Panc1 (cell line): Measurements from ENCODE around the gene FLRT1. TPM values are rescaled to one million over a fixed set of nuclear protein-coding genes. Genes with fewer than 3 reads are reported as not detected.

ENCODE experiments used
- ATAC-seq: fragments of 200-7000 bp; cut with Tn5 transposase; 2 replicates; pipeline ENCODE4 v1.9.1; 2020; ENCODE audit warnings: mild to moderate bottlenecking, moderate library complexity
- BruUV-seq: library from RNA; stranded (reverse); fragments of 400-500 nt; replicated peaks from 2 replicates; lab custom pipeline; 2021; lab: Mats Ljungman, UMichigan
- CTCF ChIA-PET: fragments of 300-600 bp; sonication (Branson Sonifier 250); formaldehyde crosslinking; loops from one replicate; lab custom pipeline; 2022; ENCODE audit warnings: antibody characterized with exemption; lab: Charles Lee
- POLR2A ChIA-PET: fragments of 300-600 bp; sonication (Branson Sonifier 250); formaldehyde crosslinking; loops from one replicate; lab custom pipeline; 2022; ENCODE audit warnings: antibody characterized with exemption; lab: Charles Lee
- DNase-seq: peaks from one replicate; pipeline ENCODE4 v3.0.0-alpha.2; 2010; ENCODE audit warnings: low read depth, low spot score
- H3K27ac ChIP-seq: 2 replicates; pipeline ENCODE4 v1.5.1; 2011; ENCODE audit warnings: mild to moderate bottlenecking, low read length, inconsistent platforms
- H3K27me3 ChIP-seq: fragments of 200-500 bp; sonication (Bioruptor generic); 2 replicates; pipeline ENCODE4 v1.6.0; 2014; ENCODE audit warnings: low read length, inconsistent platforms; ENCODE audit not compliant: control insufficient read depth, insufficient read depth
- H3K36me3 ChIP-seq: fragments of 200-500 bp; sonication (Bioruptor generic); 2 replicates; pipeline ENCODE4 v1.5.1; 2014; ENCODE audit warnings: inconsistent platforms, mild to moderate bottlenecking, low read length, moderate library complexity; ENCODE audit not compliant: control insufficient read depth, insufficient read depth
- H3K4me1 ChIP-seq: 2 replicates; pipeline ENCODE4 v1.5.1; 2011; ENCODE audit warnings: inconsistent platforms, mild to moderate bottlenecking, low read length, moderate library complexity; ENCODE audit not compliant: control insufficient read depth, insufficient read depth
- H3K4me3 ChIP-seq, 2 experiments: 2 replicates each; pipeline ENCODE4 v1.5.1; 2011 to 2012; ENCODE audit warnings: low read depth in 2 of 2, low read length in 2 of 2, mild to moderate bottlenecking in 2 of 2, inconsistent platforms in 1 of 2, moderate library complexity in 1 of 2
- H3K9me3 ChIP-seq: fragments of 200-500 bp; sonication (Bioruptor generic); 2 replicates; pipeline ENCODE4 v1.5.1; 2014; ENCODE audit warnings: low read depth, mild to moderate bottlenecking, inconsistent platforms, low read length, moderate library complexity; ENCODE audit not compliant: control insufficient read depth, insufficient read depth
- POLR2AphosphoS5 ChIP-seq: IDR thresholded peaks from 2 replicates; pipeline ENCODE4 v1.6.1; 2012; ENCODE audit warnings: mild to moderate bottlenecking, low read depth, low read length, moderate library complexity
- SIN3A ChIP-seq: IDR thresholded peaks from 2 replicates; pipeline ENCODE4 v1.6.1; 2012; ENCODE audit warnings: low read depth, mild to moderate bottlenecking, low read length, moderate library complexity, borderline replicate concordance; ENCODE audit not compliant: insufficient read depth
- TCF7L2 ChIP-seq: IDR thresholded peaks from 2 replicates; pipeline ENCODE4 v1.6.1; 2011; ENCODE audit warnings: mild to moderate bottlenecking, low read depth, low read length, inconsistent platforms
- in situ Hi-C: cut with HindIII; loops from 2 replicates; pipeline ENCODE4 v1.10.0; 2016; ENCODE audit warnings: low sequenced_read_pairs, low pct_unique_long_range_greater_than_20kb
- intact Hi-C: fragments of 100-400 bp; cut with micrococcal nuclease; formaldehyde crosslinking; loops from one replicate; pipeline ENCODE4 v1.10.0; 2022; ENCODE audit not compliant: unreplicated experiment
- total RNA-seq: library from RNA; stranded (reverse); gene quantifications from one replicate; pipeline ENCODE4 v1.2.1, GENCODE V29; 2021; ENCODE audit not compliant: unreplicated experiment
- TF ChIP-seq, protein P1 (sequence below): fragments of 450-650 bp; IDR thresholded peaks from 2 replicates; pipeline ENCODE4 v1.5.1; 2017; ENCODE audit warnings: mild to moderate bottlenecking
- TF ChIP-seq, protein P2 (sequence below), 2 experiments: IDR thresholded peaks; 2 replicates each; pipeline ENCODE4 v1.6.1; 2011 to 2012; ENCODE audit warnings: low read depth in 2 of 2, control low read depth in 1 of 2, low read length in 1 of 2, mild to moderate bottlenecking in 1 of 2, moderate library complexity in 1 of 2; ENCODE audit not compliant: insufficient read depth in 1 of 2

FLRT1 gene
- total RNA-seq, 1 experiment from 2014 or later = 0.51 TPM

DNA sequence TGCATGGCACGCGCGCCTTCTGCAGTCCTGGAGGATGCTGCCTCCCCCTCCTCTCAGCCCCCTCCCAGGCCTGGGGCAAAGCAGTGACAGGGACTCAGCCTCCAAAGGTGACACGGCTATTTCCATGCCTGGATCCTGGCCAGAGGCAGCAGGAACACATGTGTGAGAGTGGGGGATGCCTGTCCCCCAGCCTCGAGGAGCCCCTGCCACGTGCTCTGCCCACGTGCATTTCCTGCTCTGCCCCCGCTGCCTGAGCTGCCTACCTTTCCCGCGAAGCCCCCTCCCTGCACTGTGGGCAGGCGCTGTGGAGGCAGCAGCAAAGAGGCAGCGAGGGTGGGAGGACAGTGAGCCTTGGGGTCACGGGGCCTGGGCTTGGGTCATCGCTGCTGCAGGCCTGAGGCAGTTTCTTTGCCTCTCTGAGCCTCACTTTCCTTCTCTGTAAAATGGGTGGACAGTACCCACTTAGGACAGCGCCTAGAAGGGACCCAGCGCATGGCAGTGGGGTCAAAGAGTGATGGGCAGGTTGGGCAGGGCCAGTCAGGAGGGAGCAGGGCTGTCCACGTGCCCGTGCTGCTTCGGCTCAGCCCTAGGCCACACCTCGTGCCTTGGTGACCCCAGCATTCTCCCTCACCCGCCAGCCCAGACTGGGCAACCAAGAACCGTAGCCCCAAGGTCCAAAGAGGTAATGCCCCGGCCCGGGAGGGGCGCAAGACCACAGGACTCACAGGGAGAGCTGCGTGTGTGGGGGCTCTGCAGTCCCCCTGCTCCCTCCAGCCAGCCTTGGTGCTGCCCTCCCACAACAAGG lies 48.6 kb downstream of the FLRT1 start:
- no TSS peak for BruUV-seq
- Histone ChIP-seq H3K4me1 (peaks cover 21% of the 10 kb centered on the region), H3K27me3 (no peaks in the 10 kb centered on the region), H3K36me3 (no peaks in the 10 kb centered on the region), H3K27ac (no peak overlapping the region), H3K9me3 (no peaks in the 10 kb centered on the region), H3K4me3 (no peak overlapping the region)
- ATAC-seq (no peak), DNase-seq (no peak)
- ChIA-PET POLR2A (no interaction called here), CTCF (no interaction called here)
- TF ChIP-seq, protein P1, sequence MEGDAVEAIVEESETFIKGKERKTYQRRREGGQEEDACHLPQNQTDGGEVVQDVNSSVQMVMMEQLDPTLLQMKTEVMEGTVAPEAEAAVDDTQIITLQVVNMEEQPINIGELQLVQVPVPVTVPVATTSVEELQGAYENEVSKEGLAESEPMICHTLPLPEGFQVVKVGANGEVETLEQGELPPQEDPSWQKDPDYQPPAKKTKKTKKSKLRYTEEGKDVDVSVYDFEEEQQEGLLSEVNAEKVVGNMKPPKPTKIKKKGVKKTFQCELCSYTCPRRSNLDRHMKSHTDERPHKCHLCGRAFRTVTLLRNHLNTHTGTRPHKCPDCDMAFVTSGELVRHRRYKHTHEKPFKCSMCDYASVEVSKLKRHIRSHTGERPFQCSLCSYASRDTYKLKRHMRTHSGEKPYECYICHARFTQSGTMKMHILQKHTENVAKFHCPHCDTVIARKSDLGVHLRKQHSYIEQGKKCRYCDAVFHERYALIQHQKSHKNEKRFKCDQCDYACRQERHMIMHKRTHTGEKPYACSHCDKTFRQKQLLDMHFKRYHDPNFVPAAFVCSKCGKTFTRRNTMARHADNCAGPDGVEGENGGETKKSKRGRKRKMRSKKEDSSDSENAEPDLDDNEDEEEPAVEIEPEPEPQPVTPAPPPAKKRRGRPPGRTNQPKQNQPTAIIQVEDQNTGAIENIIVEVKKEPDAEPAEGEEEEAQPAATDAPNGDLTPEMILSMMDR = no peak
- TF ChIP-seq TCF7L2 (no peak), POLR2AphosphoS5 (no peak), SIN3A (no peak)
- TF ChIP-seq, protein P2, sequence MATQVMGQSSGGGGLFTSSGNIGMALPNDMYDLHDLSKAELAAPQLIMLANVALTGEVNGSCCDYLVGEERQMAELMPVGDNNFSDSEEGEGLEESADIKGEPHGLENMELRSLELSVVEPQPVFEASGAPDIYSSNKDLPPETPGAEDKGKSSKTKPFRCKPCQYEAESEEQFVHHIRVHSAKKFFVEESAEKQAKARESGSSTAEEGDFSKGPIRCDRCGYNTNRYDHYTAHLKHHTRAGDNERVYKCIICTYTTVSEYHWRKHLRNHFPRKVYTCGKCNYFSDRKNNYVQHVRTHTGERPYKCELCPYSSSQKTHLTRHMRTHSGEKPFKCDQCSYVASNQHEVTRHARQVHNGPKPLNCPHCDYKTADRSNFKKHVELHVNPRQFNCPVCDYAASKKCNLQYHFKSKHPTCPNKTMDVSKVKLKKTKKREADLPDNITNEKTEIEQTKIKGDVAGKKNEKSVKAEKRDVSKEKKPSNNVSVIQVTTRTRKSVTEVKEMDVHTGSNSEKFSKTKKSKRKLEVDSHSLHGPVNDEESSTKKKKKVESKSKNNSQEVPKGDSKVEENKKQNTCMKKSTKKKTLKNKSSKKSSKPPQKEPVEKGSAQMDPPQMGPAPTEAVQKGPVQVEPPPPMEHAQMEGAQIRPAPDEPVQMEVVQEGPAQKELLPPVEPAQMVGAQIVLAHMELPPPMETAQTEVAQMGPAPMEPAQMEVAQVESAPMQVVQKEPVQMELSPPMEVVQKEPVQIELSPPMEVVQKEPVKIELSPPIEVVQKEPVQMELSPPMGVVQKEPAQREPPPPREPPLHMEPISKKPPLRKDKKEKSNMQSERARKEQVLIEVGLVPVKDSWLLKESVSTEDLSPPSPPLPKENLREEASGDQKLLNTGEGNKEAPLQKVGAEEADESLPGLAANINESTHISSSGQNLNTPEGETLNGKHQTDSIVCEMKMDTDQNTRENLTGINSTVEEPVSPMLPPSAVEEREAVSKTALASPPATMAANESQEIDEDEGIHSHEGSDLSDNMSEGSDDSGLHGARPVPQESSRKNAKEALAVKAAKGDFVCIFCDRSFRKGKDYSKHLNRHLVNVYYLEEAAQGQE (IDR thresholded peaks at IDR 0.05; ENCODE audit: insufficient read depth in 1 of 2, low read depth in 2 of 2, low read length in 1 of 2) = no peak
- intact Hi-C loops = no loop called here
- in situ Hi-C loops = no loop called here

DNA sequence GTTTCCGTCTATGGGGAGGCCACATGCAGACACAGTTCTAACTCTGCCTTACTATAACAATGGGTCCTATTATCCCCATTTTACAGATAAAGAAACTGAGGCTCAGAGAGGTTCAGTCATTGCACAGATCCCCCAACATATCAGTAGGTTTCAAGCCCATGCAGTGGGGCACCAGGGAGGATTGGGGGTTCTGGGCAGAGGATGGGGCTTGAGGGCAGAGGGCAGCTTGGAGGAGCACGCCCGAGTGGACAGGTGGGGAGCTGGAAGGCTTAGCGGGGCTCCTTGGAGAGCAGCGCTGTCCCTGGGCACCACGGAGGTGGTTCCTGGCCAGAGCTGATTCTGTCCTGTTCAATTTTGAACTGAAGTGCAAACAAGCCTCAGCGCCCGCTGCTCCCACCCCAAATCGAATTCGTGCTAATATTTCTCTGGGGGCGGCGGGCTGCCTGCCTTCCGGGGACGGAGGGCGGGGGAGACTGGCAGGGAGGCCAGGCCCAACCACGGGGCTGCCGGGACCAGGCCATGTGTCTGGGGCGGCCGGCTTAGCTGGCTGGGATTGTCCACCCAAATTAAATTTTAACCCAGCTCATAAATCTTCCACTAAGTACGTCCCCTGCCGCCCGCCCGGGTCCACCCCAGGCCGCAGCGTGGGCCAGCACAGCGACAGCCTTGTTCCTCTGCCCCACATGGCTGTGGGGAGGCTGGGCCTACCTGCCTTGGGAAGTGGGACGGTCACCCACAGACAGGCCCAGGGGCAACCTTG lies 49.4 kb downstream of the FLRT1 start:
- Histone ChIP-seq H3K27ac (no peak overlapping the region), H3K27me3 (no peaks in the 10 kb centered on the region), H3K9me3 (no peaks in the 10 kb centered on the region), H3K4me1 (peaks cover 28% of the 10 kb centered on the region), H3K4me3 (no peak overlapping the region), H3K36me3 (no peaks in the 10 kb centered on the region)
- intact Hi-C loops (loop anchor here (5.0 kb wide), 1 partner anchor 67 kb away; no protein-coding TSS in a partner anchor), in situ Hi-C loops (no loop called here)
- ChIA-PET CTCF (no interaction called here), POLR2A (no interaction called here)
- ATAC-seq = no peak
- TF ChIP-seq, protein P2 (IDR thresholded peaks at IDR 0.05; ENCODE audit: insufficient read depth in 1 of 2, low read depth in 2 of 2, low read length in 1 of 2) = no peak
- TF ChIP-seq POLR2AphosphoS5 (no peak), TCF7L2 (no peak), SIN3A (no peak)
- TF ChIP-seq, protein P1 = no peak
- DNase-seq = no peak
- BruUV-seq = no TSS peak
